Right forelimb (tissue), 1 donor: Measurements from ENCODE around the gene PCDHGA8.
"Not testable (repeated sequence)": the region's sequence is repeated elsewhere in the genome, so short reads cannot be mapped to it uniquely, and the experiment has no call there.

Source experiments
- DNase-seq: peaks from one replicate; pipeline ENCODE4 v3.0.0-alpha.2; 2018

PCDHGA8 gene

GRCh38 chr5:141371572-141372475 is 20.6 kb upstream of the PCDHGA8 start:
- no peak for DNase-seq

- DNase-seq: no peak
Measured at GRCh38 chr5:141373673-141374317, 18.6 kb upstream of the PCDHGA8 start, which contains the start of gene PCDHGA6. PCDHGA6 (plus strand) TSS chr5:141373891; CDS start chr5:141374084, 193 bp downstream.

DNA sequence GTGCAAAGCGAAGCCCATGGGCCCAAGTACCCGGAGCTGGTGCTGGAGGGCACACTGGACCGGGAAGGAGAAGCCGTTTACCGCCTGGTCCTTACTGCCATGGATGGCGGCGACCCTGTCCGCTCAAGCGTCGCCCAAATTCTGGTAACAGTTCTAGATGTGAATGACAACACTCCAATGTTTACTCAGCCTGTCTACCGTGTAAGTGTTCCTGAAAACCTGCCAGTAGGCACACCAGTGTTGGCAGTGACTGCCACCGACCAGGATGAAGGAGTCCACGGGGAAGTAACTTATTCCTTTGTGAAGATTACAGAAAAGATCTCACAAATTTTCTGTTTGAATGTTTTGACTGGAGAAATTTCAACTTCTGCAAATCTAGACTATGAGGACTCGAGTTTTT is 17.8 kb upstream of the PCDHGA8 start:
- DNase-seq: no peak

GRCh38 chr5:141375444-141376155 is 16.8 kb upstream of the PCDHGA8 start:
- DNase-seq: not testable (repeated sequence)

- DNase-seq: no peak
Measured at GRCh38 chr5:141382469-141383294, 9.8 kb upstream of the PCDHGA8 start, which contains the start of gene PCDHGA7. PCDHGA7 (plus strand) TSS chr5:141382742; CDS start chr5:141382900, 158 bp downstream.

GRCh38 chr5:141383345-141383744 is 9.1 kb upstream of the PCDHGA8 start:
- DNase-seq: no peak

GRCh38 chr5:141384471-141385267 is 7.8 kb upstream of the PCDHGA8 start:
- no peak for DNase-seq

DNA sequence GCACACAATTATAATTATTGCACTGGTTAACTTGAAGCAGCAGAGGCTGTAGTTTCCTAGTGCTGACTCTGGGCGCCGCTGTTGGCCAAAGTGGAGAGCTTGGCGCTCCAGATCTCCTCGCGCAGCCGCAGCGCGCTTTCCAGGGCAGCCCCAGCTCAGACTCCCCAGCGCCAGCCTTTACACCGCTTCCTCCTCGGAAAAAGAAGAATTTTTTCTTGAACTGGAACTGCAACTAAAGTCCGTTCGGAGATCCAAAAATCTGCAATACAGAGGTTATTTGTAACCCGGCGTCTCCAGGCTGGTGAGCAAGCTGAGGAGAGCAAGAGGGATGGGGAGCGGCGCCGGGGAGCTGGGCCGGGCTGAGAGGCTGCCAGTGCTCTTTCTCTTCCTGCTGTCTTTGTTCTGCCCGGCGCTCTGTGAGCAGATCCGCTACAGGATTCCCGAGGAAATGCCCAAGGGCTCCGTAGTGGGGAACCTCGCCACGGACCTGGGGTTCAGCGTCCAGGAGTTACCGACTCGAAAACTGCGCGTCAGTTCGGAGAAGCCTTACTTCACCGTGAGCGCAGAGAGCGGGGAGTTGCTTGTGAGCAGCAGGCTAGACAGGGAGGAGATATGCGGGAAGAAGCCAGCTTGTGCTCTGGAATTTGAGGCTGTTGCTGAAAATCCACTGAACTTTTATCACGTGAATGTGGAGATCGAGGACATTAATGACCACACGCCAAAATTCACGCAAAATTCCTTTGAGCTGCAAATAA is 4.7 kb upstream of the PCDHGA8 start, which contains the start of gene PCDHGB4:
Gene PCDHGB4 (plus strand): TSS at position 142 of the 755 bp plus-strand sequence. CDS start 187 bp downstream, at position 329.
- DNase-seq: not testable (repeated sequence)

DNA sequence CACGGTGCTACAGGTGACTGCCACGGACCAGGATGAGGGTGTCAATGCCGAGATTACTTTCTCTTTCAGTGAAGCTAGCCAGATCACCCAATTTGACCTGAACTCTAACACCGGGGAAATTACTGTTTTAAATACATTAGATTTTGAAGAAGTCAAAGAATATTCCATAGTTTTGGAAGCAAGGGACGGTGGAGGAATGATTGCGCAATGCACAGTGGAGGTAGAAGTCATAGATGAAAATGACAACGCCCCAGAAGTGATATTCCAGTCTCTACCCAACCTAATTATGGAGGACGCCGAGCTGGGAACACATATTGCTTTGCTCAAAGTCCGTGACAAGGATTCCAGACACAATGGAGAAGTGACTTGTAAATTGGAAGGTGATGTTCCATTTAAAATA is 3.8 kb upstream of the PCDHGA8 start:
- no peak for DNase-seq

- DNase-seq: no peak
Measured at GRCh38 chr5:141389153-141390042, 3.0 kb upstream of the PCDHGA8 start.

GRCh38 chr5:141393267-141393666 is 834 bp downstream of the PCDHGA8 start:
- no peak for DNase-seq

DNA sequence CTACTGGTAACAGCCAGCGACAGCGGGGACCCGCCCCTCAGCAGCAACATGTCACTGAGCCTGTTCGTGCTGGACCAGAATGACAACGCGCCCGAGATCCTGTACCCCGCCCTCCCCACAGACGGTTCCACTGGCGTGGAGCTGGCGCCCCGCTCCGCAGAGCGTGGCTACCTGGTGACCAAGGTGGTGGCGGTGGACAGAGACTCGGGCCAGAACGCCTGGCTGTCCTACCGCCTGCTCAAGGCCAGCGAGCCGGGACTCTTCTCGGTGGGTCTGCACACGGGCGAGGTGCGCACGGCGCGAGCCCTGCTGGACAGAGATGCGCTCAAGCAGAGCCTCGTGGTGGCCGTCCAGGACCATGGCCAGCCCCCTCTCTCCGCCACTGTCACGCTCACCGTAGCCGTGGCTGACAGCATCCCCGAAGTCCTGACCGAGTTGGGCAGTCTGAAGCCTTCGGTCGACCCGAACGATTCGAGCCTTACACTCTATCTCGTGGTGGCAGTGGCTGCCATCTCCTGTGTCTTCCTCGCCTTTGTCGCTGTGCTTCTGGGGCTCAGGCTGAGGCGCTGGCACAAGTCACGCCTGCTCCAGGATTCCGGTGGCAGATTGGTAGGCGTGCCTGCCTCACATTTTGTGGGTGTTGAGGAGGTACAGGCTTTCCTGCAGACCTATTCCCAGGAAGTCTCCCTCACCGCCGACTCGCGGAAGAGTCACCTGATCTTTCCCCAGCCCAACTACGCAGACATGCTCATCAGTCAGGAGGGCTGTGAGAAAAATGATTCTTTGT is 2.2 kb downstream of the PCDHGA8 start:
- DNase-seq: not testable (repeated sequence)

DNA sequence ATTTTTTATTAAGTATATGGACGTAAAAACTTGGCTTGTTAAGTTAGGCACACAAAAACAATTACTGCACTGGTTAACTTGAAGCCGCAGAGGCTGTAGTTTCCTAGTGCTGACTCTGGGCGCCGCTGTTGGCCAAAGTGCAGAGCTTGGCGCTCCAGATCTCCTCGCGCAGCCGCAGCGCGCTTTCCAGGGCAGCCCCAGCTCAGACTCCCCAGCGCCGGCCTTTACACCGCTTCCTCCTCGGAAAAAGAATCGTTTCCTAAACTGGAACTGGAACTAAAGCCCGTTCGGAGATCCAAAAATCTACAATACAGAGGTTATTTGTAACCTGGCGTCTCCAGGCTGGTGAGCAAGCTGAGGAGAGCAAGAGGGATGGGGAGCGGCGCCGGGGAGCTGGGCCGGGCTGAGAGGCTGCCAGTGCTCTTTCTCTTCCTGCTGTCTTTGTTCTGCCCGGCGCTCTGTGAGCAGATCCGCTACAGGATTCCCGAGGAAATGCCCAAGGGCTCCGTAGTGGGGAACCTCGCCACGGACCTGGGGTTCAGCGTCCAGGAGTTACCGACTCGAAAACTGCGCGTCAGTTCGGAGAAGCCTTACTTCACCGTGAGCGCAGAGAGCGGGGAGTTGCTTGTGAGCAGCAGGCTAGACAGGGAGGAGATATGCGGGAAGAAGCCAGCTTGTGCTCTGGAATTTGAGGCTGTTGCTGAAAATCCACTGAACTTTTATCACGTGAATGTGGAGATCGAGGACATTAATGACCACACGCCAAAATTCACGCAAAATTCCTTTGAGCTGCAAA is 5.5 kb downstream of the PCDHGA8 start, which contains the start of gene PCDHGB5:
Gene PCDHGB5 (plus strand): TSS at position 192 of the 796 bp plus-strand sequence. CDS start 181 bp downstream, at position 373.
- DNase-seq: not testable (repeated sequence)

GRCh38 chr5:141398608-141399007 is 6.2 kb downstream of the PCDHGA8 start:
- no peak for DNase-seq

DNA sequence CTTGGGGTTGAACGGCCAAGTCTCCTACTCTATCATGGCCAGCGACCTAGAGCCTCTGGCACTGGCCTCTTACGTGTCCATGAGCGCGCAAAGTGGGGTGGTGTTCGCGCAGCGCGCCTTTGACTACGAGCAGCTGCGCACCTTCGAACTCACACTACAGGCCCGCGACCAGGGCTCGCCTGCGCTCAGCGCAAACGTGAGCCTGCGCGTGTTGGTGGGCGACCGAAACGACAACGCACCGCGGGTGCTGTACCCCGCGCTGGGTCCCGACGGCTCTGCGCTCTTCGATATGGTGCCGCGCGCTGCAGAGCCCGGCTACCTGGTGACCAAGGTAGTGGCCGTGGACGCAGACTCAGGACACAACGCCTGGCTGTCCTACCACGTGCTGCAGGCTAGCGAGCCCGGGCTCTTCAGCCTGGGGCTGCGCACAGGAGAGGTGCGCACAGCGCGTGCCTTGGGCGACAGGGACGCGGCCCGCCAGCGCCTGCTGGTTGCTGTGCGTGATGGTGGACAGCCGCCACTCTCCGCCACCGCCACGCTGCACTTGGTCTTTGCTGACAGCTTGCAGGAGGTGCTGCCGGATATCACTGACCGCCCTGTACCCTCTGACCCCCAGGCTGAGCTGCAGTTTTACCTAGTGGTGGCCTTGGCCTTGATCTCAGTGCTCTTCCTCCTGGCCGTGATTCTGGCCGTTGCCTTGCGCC is 7.3 kb downstream of the PCDHGA8 start:
- no peak for DNase-seq

DNA sequence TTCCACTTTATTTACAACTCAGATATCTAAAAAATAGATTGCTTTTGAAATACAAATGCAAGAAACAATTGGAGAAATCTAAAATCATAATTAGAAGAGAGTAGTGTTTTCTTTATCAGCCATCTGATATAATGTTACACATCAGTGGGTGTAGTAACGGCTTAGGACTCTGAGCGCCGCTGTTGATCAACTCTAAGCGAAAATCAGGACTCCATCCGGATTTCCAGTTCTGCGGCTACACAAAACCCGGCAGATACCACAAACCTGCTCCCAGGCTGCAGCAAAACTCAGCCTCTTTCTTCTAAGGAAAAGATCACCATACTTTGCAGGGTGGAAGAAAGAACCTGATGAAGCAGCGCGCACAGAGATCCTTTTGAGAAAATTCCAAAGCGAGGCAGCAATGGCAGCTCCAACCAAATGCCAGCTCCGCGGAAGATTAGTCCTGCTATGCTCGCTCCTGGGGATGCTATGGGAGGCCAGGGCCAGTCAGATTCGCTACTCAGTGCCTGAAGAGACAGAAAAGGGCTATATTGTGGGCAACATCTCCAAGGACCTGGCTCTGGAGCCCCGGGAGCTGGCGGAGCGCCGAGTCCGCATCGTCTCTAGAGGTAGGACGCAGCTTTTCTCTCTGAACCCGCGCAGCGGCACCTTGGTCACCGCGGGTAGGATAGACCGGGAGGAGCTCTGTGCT is 10.3 kb downstream of the PCDHGA8 start, which contains the start of gene PCDHGA9:
Gene PCDHGA9 (plus strand): TSS at position 226 of the 691 bp plus-strand sequence. CDS start 175 bp downstream, at position 401.
- no peak for DNase-seq
